B cell (primary cell): ENCODE measurements around the gene P2RY1.

ENCODE experiments used
- EZH2 ChIP-seq: IDR thresholded peaks from 2 replicates; pipeline ENCODE4 v1.6.1; 2012; ENCODE audit warnings: borderline replicate concordance, low read depth, mild to moderate bottlenecking, moderate library complexity, low read length; ENCODE audit not compliant: insufficient read depth, poor library complexity, severe bottlenecking
- TF ChIP-seq, protein P1 (sequence below): fragments of 200-600 bp; IDR thresholded peaks from one replicate; pipeline ENCODE4 v1.8.0; 2022; ENCODE audit warnings: antibody characterized with exemption, mild to moderate bottlenecking

DNA sequence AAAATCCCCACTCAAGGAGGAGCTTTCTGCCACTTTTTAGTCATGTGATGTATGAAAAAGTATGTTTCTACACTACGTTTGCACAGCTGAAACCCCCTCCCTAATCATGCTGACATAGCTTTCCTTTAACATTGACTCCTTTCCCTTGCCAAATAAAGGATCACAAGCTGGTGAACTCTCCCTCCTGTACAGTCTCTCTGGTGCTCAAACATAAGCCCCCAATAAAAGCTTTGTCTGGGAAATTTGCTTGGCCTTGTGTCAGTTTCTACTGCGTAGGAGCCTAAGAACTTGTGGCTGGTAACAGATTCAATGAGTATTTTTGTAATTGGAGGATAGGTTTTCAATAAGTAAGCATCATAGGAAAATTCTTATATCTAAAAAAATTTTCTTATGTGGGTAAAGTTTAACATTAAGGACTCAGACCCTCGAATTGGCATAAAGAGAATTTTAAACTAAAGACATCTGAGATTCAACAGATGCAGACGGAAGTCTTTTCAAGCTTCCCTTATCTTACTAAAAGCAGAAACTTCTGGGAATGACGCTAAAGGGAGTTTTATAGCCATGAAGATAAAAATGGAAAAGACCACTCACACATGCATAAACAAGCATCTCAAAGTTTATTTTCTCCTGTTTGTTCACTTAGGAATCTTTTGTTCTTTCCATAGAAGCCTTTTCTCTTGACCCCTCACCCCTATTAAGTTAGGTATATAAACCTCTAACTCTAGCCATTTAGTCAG is 44.1 kb upstream of the P2RY1 start:
- TF ChIP-seq, protein P1, sequence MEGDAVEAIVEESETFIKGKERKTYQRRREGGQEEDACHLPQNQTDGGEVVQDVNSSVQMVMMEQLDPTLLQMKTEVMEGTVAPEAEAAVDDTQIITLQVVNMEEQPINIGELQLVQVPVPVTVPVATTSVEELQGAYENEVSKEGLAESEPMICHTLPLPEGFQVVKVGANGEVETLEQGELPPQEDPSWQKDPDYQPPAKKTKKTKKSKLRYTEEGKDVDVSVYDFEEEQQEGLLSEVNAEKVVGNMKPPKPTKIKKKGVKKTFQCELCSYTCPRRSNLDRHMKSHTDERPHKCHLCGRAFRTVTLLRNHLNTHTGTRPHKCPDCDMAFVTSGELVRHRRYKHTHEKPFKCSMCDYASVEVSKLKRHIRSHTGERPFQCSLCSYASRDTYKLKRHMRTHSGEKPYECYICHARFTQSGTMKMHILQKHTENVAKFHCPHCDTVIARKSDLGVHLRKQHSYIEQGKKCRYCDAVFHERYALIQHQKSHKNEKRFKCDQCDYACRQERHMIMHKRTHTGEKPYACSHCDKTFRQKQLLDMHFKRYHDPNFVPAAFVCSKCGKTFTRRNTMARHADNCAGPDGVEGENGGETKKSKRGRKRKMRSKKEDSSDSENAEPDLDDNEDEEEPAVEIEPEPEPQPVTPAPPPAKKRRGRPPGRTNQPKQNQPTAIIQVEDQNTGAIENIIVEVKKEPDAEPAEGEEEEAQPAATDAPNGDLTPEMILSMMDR, result no peak
- TF ChIP-seq EZH2, result no peak
